ENCODE measurements around the gene NTSR2. TPM values are rescaled to one million over a fixed set of nuclear protein-coding genes. Genes with fewer than 3 reads are reported as not detected.
A peak's percentile ranks its signal among the peaks of the same experiment; 100 is the strongest.

Gene NTSR2
- total RNA-seq, 2 donors from 2014 or later = not detected

GRCh38 chr2:11658208-11659114 lies 11.5 kb downstream of the NTSR2 start:
- Histone ChIP-seq H3K9me3 (no peaks in the 10 kb centered on the region), H3K4me3 (no peak overlapping the region), H3K9ac (ENCODE audit: low read depth in 2 of 2, low read length in 2 of 2) (no peak overlapping the region), H3K36me3 (no peaks in the 10 kb centered on the region), H3K27ac (no peak overlapping the region), H3K4me1 (no peaks in the 10 kb centered on the region), H3K27me3 (no peaks in the 10 kb centered on the region)
- no peak for DNase-seq
- TF ChIP-seq CTCF (IDR thresholded peaks at IDR 0.05) = no peak
- intact Hi-C loops (cut with DNase I) = no loop called here

GRCh38 chr2:11657646-11658045 lies 12.3 kb downstream of the NTSR2 start:
- Histone ChIP-seq H3K4me1 (no peaks in the 10 kb centered on the region), H3K27me3 (no peaks in the 10 kb centered on the region), H3K27ac (no peak overlapping the region), H3K9ac (ENCODE audit: low read depth in 2 of 2, low read length in 2 of 2) (no peak overlapping the region), H3K4me3 (no peak overlapping the region), H3K36me3 (no peaks in the 10 kb centered on the region), H3K9me3 (no peaks in the 10 kb centered on the region)
- intact Hi-C loops (cut with DNase I) = no loop called here
- no peak for TF ChIP-seq CTCF (IDR thresholded peaks at IDR 0.05)
- DNase-seq = no peak

- intact Hi-C loops (cut with DNase I) = no loop called here
Observed at GRCh38 chr2:11657195-11657594, 12.8 kb downstream of the NTSR2 start.

GRCh38 chr2:11656671-11657101 lies 13.3 kb downstream of the NTSR2 start:
- Histone ChIP-seq H3K9me3 (no peaks in the 10 kb centered on the region), H3K9ac (ENCODE audit: low read depth in 2 of 2, low read length in 2 of 2) (no peak overlapping the region), H3K36me3 (no peaks in the 10 kb centered on the region), H3K27ac (no peak overlapping the region), H3K4me3 (no peak overlapping the region), H3K27me3 (no peaks in the 10 kb centered on the region), H3K4me1 (no peaks in the 10 kb centered on the region)
- intact Hi-C loops (cut with DNase I) = no loop called here
- TF ChIP-seq CTCF (IDR thresholded peaks at IDR 0.05) = no peak
- peak; percentile 70 for DNase-seq

More at GRCh38 chr2:11657195-11657594, 12.8 kb downstream of the NTSR2 start:
- no peak overlapping the region for H3K4me3 ChIP-seq
- no peak for DNase-seq
- H3K27ac ChIP-seq = no peak overlapping the region
- no peaks in the 10 kb centered on the region for H3K27me3 ChIP-seq
- TF ChIP-seq CTCF (IDR thresholded peaks at IDR 0.05) = no peak
- no peaks in the 10 kb centered on the region for H3K9me3 ChIP-seq
- H3K36me3 ChIP-seq = no peaks in the 10 kb centered on the region
- no peaks in the 10 kb centered on the region for H3K4me1 ChIP-seq
- H3K9ac ChIP-seq (ENCODE audit: low read depth in 2 of 2, low read length in 2 of 2) = no peak overlapping the region

GRCh38 chr2:11656252-11656651 lies 13.7 kb downstream of the NTSR2 start:
- intact Hi-C loops (cut with DNase I) = no loop called here
- H3K4me1 ChIP-seq = no peaks in the 10 kb centered on the region
- H3K27ac ChIP-seq = no peak overlapping the region
- no peak overlapping the region for H3K4me3 ChIP-seq
- H3K9me3 ChIP-seq = no peaks in the 10 kb centered on the region
- no peaks in the 10 kb centered on the region for H3K36me3 ChIP-seq
- no peaks in the 10 kb centered on the region for H3K27me3 ChIP-seq
- H3K9ac ChIP-seq (ENCODE audit: low read depth in 2 of 2, low read length in 2 of 2) = no peak overlapping the region
- DNase-seq = no peak
- TF ChIP-seq CTCF (IDR thresholded peaks at IDR 0.05) = no peak
